ENCODE results near the gene SPACA7. TPM values are rescaled to one million over a fixed set of nuclear protein-coding genes. Genes with fewer than 3 reads are reported as not detected.
A peak's percentile ranks its signal among the peaks of the same experiment; 100 is the strongest.

The SPACA7 gene
- total RNA-seq, 3 donors from 2014 or later (not counting 1 experiment from before 2014, with no cell fraction given) = not detected

- Histone ChIP-seq H3K27me3 (ENCODE audit: control insufficient read depth, insufficient read depth, low read length) (no peaks in the 10 kb centered on the region), H3K9me3 (ENCODE audit: control insufficient read depth, insufficient read depth, low read length) (no peaks in the 10 kb centered on the region), H3K27ac (ENCODE audit: low read length) (no peak overlapping the region), H3K4me1 (ENCODE audit: control insufficient read depth, insufficient read depth, low read length) (no peaks in the 10 kb centered on the region), H3K36me3 (ENCODE audit: control insufficient read depth, insufficient read depth, low read length) (no peaks in the 10 kb centered on the region), H3K4me3 (ENCODE audit: low read length) (no peak overlapping the region)
- Mint-ChIP-seq H3K4me3 (no peak overlapping the region), H3K27me3 (ENCODE audit: low read depth in 2 of 2) (peaks cover 0 to under 1% of the 10 kb centered on the region in 2 donors), H3K36me3 (no peaks in the 10 kb centered on the region), H3K4me1 (no peaks in the 10 kb centered on the region), H3K9me3 (no peaks in the 10 kb centered on the region), H3K27ac (no peak overlapping the region)
- intact Hi-C loops (cut with micrococcal nuclease) = loop anchor here (10.0 kb wide), 1 partner anchor 974 kb away; no protein-coding TSS in a partner anchor
- DNase-seq (peak in 1 of 2 donors; percentile 7), ATAC-seq (no peak)
- 80% methylated on average over 20 of the region's 20 CpGs for whole genome bisulfite sequencing (ENCODE audit: insufficient coverage)
- no peak for TF ChIP-seq CTCF (IDR thresholded peaks at IDR 0.05)
These were observed 72.7 kb downstream of the SPACA7 start for GRCh38 chr13:112448621-112449544.

- H3K4me1 ChIP-seq (ENCODE audit: control insufficient read depth, insufficient read depth, low read length) = no peaks in the 10 kb centered on the region
- no peak overlapping the region for H3K27ac ChIP-seq (ENCODE audit: low read length)
- TF ChIP-seq CTCF (IDR thresholded peaks at IDR 0.05) = no peak
- no peaks in the 10 kb centered on the region for H3K36me3 ChIP-seq (ENCODE audit: control insufficient read depth, insufficient read depth, low read length)
- H3K4me3 ChIP-seq (ENCODE audit: low read length) = no peak overlapping the region
- intact Hi-C loops (cut with micrococcal nuclease) = loop anchor here (10.0 kb wide), 1 partner anchor 975 kb away; no protein-coding TSS in a partner anchor
- H3K27me3 Mint-ChIP-seq (ENCODE audit: low read depth in 2 of 2) = no peaks in the 10 kb centered on the region
- H3K27ac Mint-ChIP-seq = no peak overlapping the region
- no peaks in the 10 kb centered on the region for H3K9me3 Mint-ChIP-seq
- ATAC-seq = no peak
- 76% methylated on average over 15 of the region's 16 CpGs for WGBS (ENCODE audit: insufficient coverage)
- H3K4me1 Mint-ChIP-seq = no peaks in the 10 kb centered on the region
- peak in 1 of 2 donors; percentile 11 for DNase-seq
- H3K27me3 ChIP-seq (ENCODE audit: control insufficient read depth, insufficient read depth, low read length) = no peaks in the 10 kb centered on the region
- no peak overlapping the region for H3K4me3 Mint-ChIP-seq
- H3K9me3 ChIP-seq (ENCODE audit: control insufficient read depth, insufficient read depth, low read length) = no peaks in the 10 kb centered on the region
- no peaks in the 10 kb centered on the region for H3K36me3 Mint-ChIP-seq
These were observed 73.4 kb downstream of the SPACA7 start for GRCh38 chr13:112449545-112449930.

- DNase-seq (no peak), ATAC-seq (no peak)
- H3K27ac ChIP-seq (ENCODE audit: low read length) = no peak overlapping the region
- no peaks in the 10 kb centered on the region for H3K27me3 ChIP-seq (ENCODE audit: control insufficient read depth, insufficient read depth, low read length)
- intact Hi-C loops (cut with micrococcal nuclease) = no loop called here
- no peaks in the 10 kb centered on the region for H3K36me3 Mint-ChIP-seq
- WGBS (ENCODE audit: insufficient coverage) = 83% methylated on average over 21 of the region's 23 CpGs
- TF ChIP-seq CTCF (IDR thresholded peaks at IDR 0.05) = no peak
- no peaks in the 10 kb centered on the region for H3K4me1 Mint-ChIP-seq
- no peaks in the 10 kb centered on the region for H3K4me1 ChIP-seq (ENCODE audit: control insufficient read depth, insufficient read depth, low read length)
- no peaks in the 10 kb centered on the region for H3K9me3 ChIP-seq (ENCODE audit: control insufficient read depth, insufficient read depth, low read length)
- H3K27ac Mint-ChIP-seq = no peak overlapping the region
- H3K4me3 ChIP-seq (ENCODE audit: low read length) = no peak overlapping the region
- no peak overlapping the region for H3K4me3 Mint-ChIP-seq
- H3K9me3 Mint-ChIP-seq = no peaks in the 10 kb centered on the region
- no peaks in the 10 kb centered on the region for H3K27me3 Mint-ChIP-seq (ENCODE audit: low read depth in 2 of 2)
- H3K36me3 ChIP-seq (ENCODE audit: control insufficient read depth, insufficient read depth, low read length) = no peaks in the 10 kb centered on the region
These were observed 74.2 kb downstream of the SPACA7 start for GRCh38 chr13:112450118-112450903.
